NCI-H748 treated with DMSO at 0.1 percent for 48 hours (cell line): ENCODE results near the gene INO80.

ENCODE experiments used
- DNase-seq: peaks from one replicate; lab custom pipeline; 2025; lab: John Stamatoyannopoulos, UW

INO80 gene

GRCh38 chr15:40948706-40949473 is 167.2 kb downstream of the INO80 start:
- DNase-seq = no peak

GRCh38 chr15:40944510-40945296 is 171.4 kb downstream of the INO80 start:
- DNase-seq = peak; percentile 30

GRCh38 chr15:40943764-40944365 is 172.2 kb downstream of the INO80 start:
- no peak for DNase-seq

GRCh38 chr15:40942878-40943277 is 173.2 kb downstream of the INO80 start:
- DNase-seq = no peak

- DNase-seq = no peak
These were observed 173.7 kb downstream of the INO80 start for GRCh38 chr15:40942337-40942854.

- peak; percentile 46 for DNase-seq
These were observed 174.3 kb downstream of the INO80 start for GRCh38 chr15:40941528-40942336.

GRCh38 chr15:40941068-40941527 is 175.0 kb downstream of the INO80 start:
- DNase-seq = no peak

- DNase-seq = no peak
These were observed 175.7 kb downstream of the INO80 start for GRCh38 chr15:40940296-40940801.

- DNase-seq = no peak
These were observed 177.6 kb downstream of the INO80 start for GRCh38 chr15:40938536-40938870.

- DNase-seq = no peak
These were observed 178.1 kb downstream of the INO80 start for GRCh38 chr15:40937762-40938535.

- DNase-seq = no peak
These were observed 179.1 kb downstream of the INO80 start for GRCh38 chr15:40936709-40937666.

- no peak for DNase-seq
These were observed 179.8 kb downstream of the INO80 start for GRCh38 chr15:40936234-40936708.

- no peak for DNase-seq
These were observed 181.6 kb downstream of the INO80 start for GRCh38 chr15:40934457-40934856.

- no peak for DNase-seq
These were observed 182.6 kb downstream of the INO80 start for GRCh38 chr15:40933517-40933902.

- DNase-seq = peak; percentile 21
These were observed 183.2 kb downstream of the INO80 start for GRCh38 chr15:40932649-40933516.

- DNase-seq = no peak
These were observed 183.9 kb downstream of the INO80 start for GRCh38 chr15:40932156-40932555.

- no peak for DNase-seq
These were observed 184.6 kb downstream of the INO80 start for GRCh38 chr15:40931300-40932142.
